Measurements from ENCODE around the gene POLE3. TPM values are rescaled to one million over a fixed set of nuclear protein-coding genes. Genes with fewer than 3 reads are reported as not detected.
"Not testable (repeated sequence)": the region's sequence is repeated elsewhere in the genome, so short reads cannot be mapped to it uniquely, and the experiment has no call there.

POLE3 gene
- 16.9 TPM for total RNA-seq
- long read RNA-seq, transcript POLE3-201 (4 exons, 2,109 nt): major isoform, 27 of 34 reads
- long read RNA-seq, partial matches to known transcripts: 3 of 34 reads
- long read RNA-seq, other reads (novel, unspliced or antisense): 0 of 34 reads

- DNase-seq (ENCODE audit: low spot score): peak; percentile 96
- intact Hi-C loops (cut with DNase I): loop anchor here (1.0 to 2.0 kb wide), 2 partner anchors 135 to 190 kb away; partner anchors contain the start of genes CDC26, FKBP15, PRPF4 and SLC31A1
Observed at GRCh38 chr9:113410207-113410864, at the start of gene POLE3, which contains the start of gene C9orf43. Gene POLE3 (minus strand): TSS chr9:113410675. CDS start chr9:113410293, 382 bp downstream. Gene C9orf43 (plus strand): TSS chr9:113410747. CDS start chr9:113413494, 2,747 bp downstream.

- intact Hi-C loops (cut with DNase I): no loop called here
- no peak for DNase-seq (ENCODE audit: low spot score)
Observed at GRCh38 chr9:113456235-113456634, 45.8 kb upstream of the POLE3 start.

GRCh38 chr9:113454914-113455761 is 44.7 kb upstream of the POLE3 start:
- intact Hi-C loops (cut with DNase I): loop anchor here (2.0 kb wide), 1 partner anchor 34 kb away; no protein-coding TSS in a partner anchor
- no peak for DNase-seq (ENCODE audit: low spot score)

GRCh38 chr9:113452113-113452605 is 41.7 kb upstream of the POLE3 start:
- intact Hi-C loops (cut with DNase I): no loop called here

GRCh38 chr9:113449376-113449775 is 38.9 kb upstream of the POLE3 start:
- intact Hi-C loops (cut with DNase I): no loop called here
- no peak for DNase-seq (ENCODE audit: low spot score)

More at GRCh38 chr9:113452113-113452605, 41.7 kb upstream of the POLE3 start:
- no peak for DNase-seq (ENCODE audit: low spot score)

GRCh38 chr9:113446323-113446740 is 35.9 kb upstream of the POLE3 start:
- intact Hi-C loops (cut with DNase I): loop anchor here (2.0 kb wide), 1 partner anchor 142 kb away; no protein-coding TSS in a partner anchor
- no peak for DNase-seq (ENCODE audit: low spot score)

GRCh38 chr9:113444736-113445135 is 34.3 kb upstream of the POLE3 start:
- no peak for DNase-seq (ENCODE audit: low spot score)
- intact Hi-C loops (cut with DNase I): no loop called here

- intact Hi-C loops (cut with DNase I); DNase-seq (ENCODE audit: low spot score): not testable (repeated sequence)
Observed at GRCh38 chr9:113437716-113438115, 27.2 kb upstream of the POLE3 start.

- intact Hi-C loops (cut with DNase I): no loop called here
- DNase-seq (ENCODE audit: low spot score): no peak
Observed at GRCh38 chr9:113436728-113437515, 26.4 kb upstream of the POLE3 start.

- intact Hi-C loops (cut with DNase I): no loop called here
- DNase-seq (ENCODE audit: low spot score): no peak
Observed at GRCh38 chr9:113431191-113431590, 20.7 kb upstream of the POLE3 start.

- intact Hi-C loops (cut with DNase I): no loop called here
- no peak for DNase-seq (ENCODE audit: low spot score)
Observed at GRCh38 chr9:113428062-113428615, 17.7 kb upstream of the POLE3 start.

GRCh38 chr9:113427629-113428028 is 17.2 kb upstream of the POLE3 start:
- intact Hi-C loops (cut with DNase I): no loop called here
- DNase-seq (ENCODE audit: low spot score): no peak

- intact Hi-C loops (cut with DNase I): no loop called here
- no peak for DNase-seq (ENCODE audit: low spot score)
Observed at GRCh38 chr9:113426701-113427100, 16.2 kb upstream of the POLE3 start.

GRCh38 chr9:113425072-113425471 is 14.6 kb upstream of the POLE3 start:
- DNase-seq (ENCODE audit: low spot score): no peak
- intact Hi-C loops (cut with DNase I): no loop called here

GRCh38 chr9:113421726-113422125 is 11.3 kb upstream of the POLE3 start:
- DNase-seq (ENCODE audit: low spot score): no peak
- intact Hi-C loops (cut with DNase I): no loop called here

- intact Hi-C loops (cut with DNase I): no loop called here
- DNase-seq (ENCODE audit: low spot score): no peak
Observed at GRCh38 chr9:113417370-113417769, 6.9 kb upstream of the POLE3 start.

GRCh38 chr9:113416149-113416721 is 5.8 kb upstream of the POLE3 start:
- intact Hi-C loops (cut with DNase I): no loop called here

GRCh38 chr9:113409883-113410206 is 630 bp downstream of the POLE3 start:
- intact Hi-C loops (cut with DNase I): loop anchor here (1.0 to 2.0 kb wide), 2 partner anchors 135 to 189 kb away; partner anchors contain the start of genes CDC26, FKBP15, PRPF4 and SLC31A1

More at GRCh38 chr9:113416149-113416721, 5.8 kb upstream of the POLE3 start:
- DNase-seq (ENCODE audit: low spot score): no peak

GRCh38 chr9:113409481-113409880 is 994 bp downstream of the POLE3 start:
- intact Hi-C loops (cut with DNase I): no loop called here

More at GRCh38 chr9:113409883-113410206, 630 bp downstream of the POLE3 start:
- DNase-seq (ENCODE audit: low spot score): no peak

More at GRCh38 chr9:113409481-113409880, 994 bp downstream of the POLE3 start:
- no peak for DNase-seq (ENCODE audit: low spot score)
